Ovary (tissue), 9 donors: Measurements from ENCODE around the gene HOOK2. TPM values are rescaled to one million over a fixed set of nuclear protein-coding genes. Genes with fewer than 3 reads are reported as not detected.

Experiments
- DNase-seq, 5 donors: peaks; one replicate each; pipeline ENCODE4 v3.0.0-alpha.2; 2019 to 2020
- H3K27ac ChIP-seq, 2 donors: fragments of 200-600 bp; one replicate each; pipeline versions ENCODE4 v1.5.1 to v1.8.0; 2019 to 2022
- H3K27me3 ChIP-seq: fragments of 200-600 bp; one replicate; pipeline ENCODE4 v1.8.0; 2022
- H3K36me3 ChIP-seq: fragments of 200-600 bp; sonication (generic); one replicate; pipeline ENCODE4 v1.5.1; 2019
- H3K4me1 ChIP-seq: one replicate; pipeline ENCODE4 v1.8.1; 2013; ENCODE audit warnings: mild to moderate bottlenecking, moderate library complexity; ENCODE audit not compliant: insufficient read depth
- H3K4me3 ChIP-seq: fragments of 200-600 bp; sonication (generic); one replicate; pipeline ENCODE4 v1.5.1; 2017
- H3K9me3 ChIP-seq, 2 donors: fragments of 200-600 bp in 1 of 2; sonication (generic) in 1 of 2; one replicate each; pipeline versions ENCODE4 v1.5.1 to v1.8.1; 2013 to 2019; ENCODE audit warnings: mild to moderate bottlenecking in 1 of 2, moderate library complexity in 1 of 2
- CTCF ChIP-seq, 3 donors: fragments of 450-650 bp in 2 of 3; fragments of 200-600 bp in 1 of 3; IDR thresholded peaks; one replicate each; pipeline versions ENCODE4 v1.5.1 to v1.8.0; 2016 to 2022; ENCODE audit warnings: antibody characterized with exemption in 3 of 3, mild to moderate bottlenecking in 1 of 3
- EP300 ChIP-seq: sonication (generic); formaldehyde crosslinking; IDR thresholded peaks from one replicate; pipeline ENCODE4 v1.6.1; 2017; ENCODE audit warnings: antibody characterized with exemption
- POLR2A ChIP-seq: fragments of 450-650 bp; IDR thresholded peaks from one replicate; pipeline ENCODE4 v1.6.1; 2017; ENCODE audit warnings: antibody characterized with exemption, mild to moderate bottlenecking, moderate library complexity
- WGBS, 3 donors: extraction: QIAGEN DNeasy Blood & Tissue Kit in 1 of 3; methylation state at CpG; one replicate each; pipeline versions ENCODE4 v1.1.5 to v1.1.7; 2013 to 2017; 5-methylcytosine and 5-hydroxymethylcytosine counted together
- intact Hi-C, 4 donors: fragments of 100-400 bp; cut with DNase I; formaldehyde crosslinking; loops; one replicate each; pipeline versions ENCODE4 v1.11.0 to v1.15.1; 2022 to 2023
- polyA plus RNA-seq, 2 donors: library from polyadenylated mRNA; stranded (reverse); fragments of 200-250 nt in 1 of 2; fragments of 350-450 nt in 1 of 2; fragmentation: Illumina TruSeq in 1 of 2; extraction: RNeasy Lipid Tissue Mini Kit (QIAGEN cat#74804) in 1 of 2; gene quantifications; one replicate each; pipeline ENCODE4 v1.2.3, GENCODE V29; 2013 to 2014
- total RNA-seq, 7 donors: library from RNA; depleted of rRNA in 2 of 7; stranded (reverse); fragments of >200 nt in 2 of 7; fragmentation: NEBNext Ultra II Directional in 3 of 7; extraction: Animal tissue kit (Norgen Biotek cat#: 25700) in 3 of 7; gene quantifications; one replicate each; pipeline versions ENCODE4 v1.1.0 to v1.2.4, GENCODE V29; 2016 to 2023
- donor health status: DM: no; HTN: no; CAD: no; lungs with moderate emphysema.
- donor health status: DM: no; HTN: no; CAD: no.
- donor health status: Bipolar disorder and iron deficiency.
- donor health status: DM: yes; HTN: yes; CAD: no.
- donor health status: DM: no; HTN: no; CAD: no.
- donor health status: DM: yes; HTN: yes; CAD: no.

Gene HOOK2
- total and polyA plus RNA-seq, 9 donors = 12.2 to 52.2 (median 27.9) TPM

GRCh38 chr19:12783849-12784393, 8.6 kb upstream of the HOOK2 start:
- TF ChIP-seq POLR2A (no peak), EP300 (no peak), CTCF (IDR thresholded peaks at IDR 0.05) (no peak)
- Histone ChIP-seq H3K9me3 (no peaks in the 10 kb centered on the region), H3K36me3 (no peaks in the 10 kb centered on the region), H3K27me3 (no peaks in the 10 kb centered on the region), H3K4me3 (no peak overlapping the region), H3K27ac (peak overlapping the region; percentile 64 to 99), H3K4me1 (peaks cover 21% of the 10 kb centered on the region)
- peak in 4 of 5 donors; percentile 26 to 66 (median 56) for DNase-seq
- intact Hi-C loops = loop anchor here in 1 of 4 donors (10.0 kb wide), 1 partner anchor 1061 kb away; no protein-coding TSS in a partner anchor
- 21 to 26% (median 21%) methylated on average over 15 to 19 of the region's 19 CpGs for WGBS, 3 donors

- no peak for DNase-seq
- peak overlapping the region; percentile 46 for H3K4me3 ChIP-seq
- H3K36me3 ChIP-seq = no peaks in the 10 kb centered on the region
- TF ChIP-seq CTCF (IDR thresholded peaks at IDR 0.05) = no peak
- TF ChIP-seq EP300 = no peak
- no peak for TF ChIP-seq POLR2A
- no peaks in the 10 kb centered on the region for H3K9me3 ChIP-seq
- intact Hi-C loops = loop anchor here in 1 of 4 donors (10.0 kb wide), 1 partner anchor 1061 kb away; no protein-coding TSS in a partner anchor
- no peaks in the 10 kb centered on the region for H3K27me3 ChIP-seq
- H3K27ac ChIP-seq = peak overlapping the region; percentile 64 to 99
- H3K4me1 ChIP-seq = peaks cover 20% of the 10 kb centered on the region
- 9 to 16% (median 11%) methylated on average over 14 to 16 of the region's 16 CpGs for WGBS, 3 donors
Measured at GRCh38 chr19:12783291-12783848, 8.0 kb upstream of the HOOK2 start.

- H3K36me3 ChIP-seq = no peaks in the 10 kb centered on the region
- DNase-seq = peak; percentile 91 to 96 (median 96)
- 0 to 1% (median 1%) methylated on average over 48 to 88 of the region's 88 CpGs for WGBS, 3 donors
- peaks cover 19% of the 10 kb centered on the region for H3K4me1 ChIP-seq
- intact Hi-C loops = loop anchor here in 1 of 4 donors (10.0 kb wide), 1 partner anchor 1062 kb away; no protein-coding TSS in a partner anchor
- no peaks in the 10 kb centered on the region for H3K27me3 ChIP-seq
- TF ChIP-seq POLR2A = peak; percentile 43
- TF ChIP-seq EP300 = peak; percentile 94
- peak in 1 of 3 donors; percentile 38 for TF ChIP-seq CTCF (IDR thresholded peaks at IDR 0.05)
- peak overlapping the region; percentile 46 for H3K4me3 ChIP-seq
- peak overlapping the region; percentile 64 to 99 for H3K27ac ChIP-seq
- H3K9me3 ChIP-seq = no peaks in the 10 kb centered on the region
Measured at GRCh38 chr19:12782424-12783290, 7.3 kb upstream of the HOOK2 start.

GRCh38 chr19:12782174-12782423, 6.7 kb upstream of the HOOK2 start:
- intact Hi-C loops = loop anchor here in 1 of 4 donors (10.0 kb wide), 1 partner anchor 1063 kb away; no protein-coding TSS in a partner anchor
- 5 to 8% (median 5%) methylated on average over 12 of the region's 12 CpGs for WGBS, 3 donors
- H3K4me3 ChIP-seq = peak overlapping the region; percentile 46
- no peaks in the 10 kb centered on the region for H3K36me3 ChIP-seq
- no peak for TF ChIP-seq EP300
- H3K27ac ChIP-seq = peak overlapping the region; percentile 64 to 99
- H3K27me3 ChIP-seq = no peaks in the 10 kb centered on the region
- no peak for DNase-seq
- no peaks in the 10 kb centered on the region for H3K9me3 ChIP-seq
- H3K4me1 ChIP-seq = peaks cover 19% of the 10 kb centered on the region
